Measurements from ENCODE around the gene TGIF1. TPM values are rescaled to one million over a fixed set of nuclear protein-coding genes. Genes with fewer than 3 reads are reported as not detected.

Gene TGIF1
- 10 to 100 TPM; 51.6 to 65.3 TPM for total RNA-seq
- 10 to 100 TPM; 49.1 to 74.5 TPM for polyA plus RNA-seq
- long read RNA-seq, donor 1, transcript TGIF1-208 (2 exons, 2,214 nt) = minor isoform, 5 of 44 reads
- long read RNA-seq, donor 1, transcript TGIF1-202 (3 exons, 2,076 nt) = major isoform, 26 of 44 reads
- long read RNA-seq, donor 1, partial matches to known transcripts = 0 of 44 reads
- long read RNA-seq, donor 1, other reads (novel, unspliced or antisense) = 0 of 44 reads
- long read RNA-seq, donor 2, transcript TGIF1-202 (3 exons, 2,076 nt) = major isoform, 6 of 19 reads
- long read RNA-seq, donor 2, partial matches to known transcripts = 12 of 19 reads
- long read RNA-seq, donor 2, other reads (novel, unspliced or antisense) = 0 of 19 reads
- long read RNA-seq, donor 3, transcript TGIF1-202 (3 exons, 2,076 nt) = major isoform, 16 of 85 reads
- long read RNA-seq, donor 3, partial matches to known transcripts = 63 of 85 reads
- long read RNA-seq, donor 3, other reads (novel, unspliced or antisense) = 0 of 85 reads
- long read RNA-seq, donor 4, transcript TGIF1-202 (3 exons, 2,076 nt) = major isoform, 6 of 12 reads
- long read RNA-seq, donor 4, partial matches to known transcripts = 0 of 12 reads
- long read RNA-seq, donor 4, other reads (novel, unspliced or antisense) = 0 of 12 reads
- long read RNA-seq, donor 5, transcript TGIF1-202 (3 exons, 2,076 nt) = major isoform, 33 of 46 reads
- long read RNA-seq, donor 5, partial matches to known transcripts = 0 of 46 reads
- long read RNA-seq, donor 5, other reads (novel, unspliced or antisense) = 0 of 46 reads

- no peaks in the 10 kb centered on the region for H3K36me3 ChIP-seq (ENCODE audit: control insufficient read depth in 4 of 4, insufficient read depth in 4 of 4, low read length in 4 of 4)
- H3K9ac ChIP-seq (ENCODE audit: insufficient read depth in 1 of 2, low read length in 2 of 2) = peak within 1 kb of the TSS; percentile 86 to 98
- peak within 1 kb of the TSS; percentile 74 for H3K4me3 ChIP-seq
- TF ChIP-seq CTCF (IDR thresholded peaks at IDR 0.05; ENCODE audit: control extremely low read depth, extremely low read depth) = no peak
- peak within 1 kb of the TSS; percentile 96 to 99 for H3K27ac ChIP-seq (ENCODE audit: low read depth in 1 of 2, low read length in 1 of 2)
- no peaks in the 10 kb centered on the region for H3K9me3 ChIP-seq (ENCODE audit: control insufficient read depth in 4 of 4, insufficient read depth in 3 of 4, low read length in 3 of 4)
- no peaks in the 10 kb centered on the region for H3K27me3 ChIP-seq (ENCODE audit: control insufficient read depth in 3 of 3, insufficient read depth in 3 of 3, low read length in 2 of 3)
- WGBS, 2 donors = 0% methylated on average over 54 to 71 of the region's 71 CpGs
- ATAC-seq (ENCODE audit: insufficient read depth, low FRiP score) = peak; percentile 27
- peaks cover 3 to 26% (median 17%) of the 10 kb centered on the region in 5 donors for H3K4me1 ChIP-seq (ENCODE audit: control insufficient read depth in 5 of 5, insufficient read depth in 5 of 5, low read length in 5 of 5)
- DNase-seq = peak; percentile 92 to 93 (median 92)
Measured at GRCh38 chr18:3450012-3450798, at the start of gene TGIF1. Gene TGIF1, plus strand, starts transcription at chr18:3450172. Its CDS starts 318 bp downstream, at chr18:3450490.

GRCh38 chr18:3400567-3401296, 49.2 kb upstream of the TGIF1 start:
- no peak overlapping the region for H3K9ac ChIP-seq (ENCODE audit: insufficient read depth in 1 of 2, low read length in 2 of 2)
- no peak for DNase-seq
- ATAC-seq (ENCODE audit: insufficient read depth, low FRiP score) = no peak
- H3K4me3 ChIP-seq = no peak overlapping the region
- WGBS, 2 donors = 76 to 77% methylated on average over 2 of the region's 2 CpGs
- no peaks in the 10 kb centered on the region for H3K27me3 ChIP-seq (ENCODE audit: control insufficient read depth in 3 of 3, insufficient read depth in 3 of 3, low read length in 2 of 3)
- H3K27ac ChIP-seq (ENCODE audit: low read depth in 1 of 2, low read length in 1 of 2) = no peak overlapping the region
- H3K36me3 ChIP-seq (ENCODE audit: control insufficient read depth in 4 of 4, insufficient read depth in 4 of 4, low read length in 4 of 4) = no peaks in the 10 kb centered on the region
- peaks cover 0 to 3% (median 0%) of the 10 kb centered on the region in 4 donors for H3K9me3 ChIP-seq (ENCODE audit: control insufficient read depth in 4 of 4, insufficient read depth in 3 of 4, low read length in 3 of 4)
- peaks cover 0 to 4% (median 0%) of the 10 kb centered on the region in 5 donors for H3K4me1 ChIP-seq (ENCODE audit: control insufficient read depth in 5 of 5, insufficient read depth in 5 of 5, low read length in 5 of 5)
- no peak for TF ChIP-seq CTCF (IDR thresholded peaks at IDR 0.05; ENCODE audit: control extremely low read depth, extremely low read depth)

Data from lung (tissue), 16 donors.